WTC11 (cell line): Measurements from ENCODE around the gene TPM3. TPM values are rescaled to one million over a fixed set of nuclear protein-coding genes. Genes with fewer than 3 reads are reported as not detected.

Source experiments
- ATAC-seq: fragments of 200-7000 bp; cut with Tn5 transposase; 2 replicates; pipeline ENCODE4 v1.10.0; 2021; ENCODE audit warnings: mild to moderate bottlenecking, moderate library complexity
- CTCF ChIA-PET: fragments of 300-600 bp; sonication (Branson Sonifier 250); formaldehyde crosslinking; loops from one replicate; lab custom pipeline; 2021; ENCODE audit warnings: antibody characterized with exemption; lab: Charles Lee
- POLR2A ChIA-PET: fragments of 350-600 bp; sonication (Branson Sonifier 250); formaldehyde crosslinking; loops from one replicate; lab custom pipeline; 2021; ENCODE audit warnings: antibody characterized with exemption; lab: Charles Lee
- DNase-seq: peaks from one replicate; pipeline ENCODE4 v3.0.0; 2021; ENCODE audit warnings: low spot score
- H3K27ac Mint-ChIP-seq: 2 replicates; pipeline ENCODE4 v1.8.0; 2021; ENCODE audit warnings: mixed read lengths
- H3K27me3 Mint-ChIP-seq: 2 replicates; pipeline ENCODE4 v1.8.0; 2021; ENCODE audit warnings: low read depth, mild to moderate bottlenecking, moderate library complexity, mixed read lengths
- H3K36me3 Mint-ChIP-seq: 2 replicates; pipeline ENCODE4 v1.8.0; 2021; ENCODE audit warnings: mixed read lengths
- H3K4me1 Mint-ChIP-seq: 2 replicates; pipeline ENCODE4 v1.8.0; 2022; ENCODE audit warnings: mixed read lengths
- H3K4me3 Mint-ChIP-seq: 2 replicates; pipeline ENCODE4 v1.8.0; 2021; ENCODE audit warnings: mild to moderate bottlenecking, moderate library complexity, mixed read lengths
- H3K9me3 Mint-ChIP-seq: 2 replicates; pipeline ENCODE4 v1.8.0; 2021; ENCODE audit warnings: mixed read lengths
- CREM ChIP-seq: sonication (generic); formaldehyde crosslinking; IDR thresholded peaks from 2 replicates; pipeline ENCODE4 v1.8.1; 2022; ENCODE audit warnings: mild to moderate bottlenecking, missing genetic modification reagents, moderate library complexity
- CTCF ChIP-seq: fragments of 200-600 bp; IDR thresholded peaks from 2 replicates; pipeline ENCODE4 v1.8.0; 2022; ENCODE audit warnings: antibody characterized with exemption
- E2F1 ChIP-seq: sonication (generic); formaldehyde crosslinking; IDR thresholded peaks from 2 replicates; pipeline ENCODE4 v1.8.0; 2022; ENCODE audit warnings: mild to moderate bottlenecking, missing genetic modification reagents
- E2F4 ChIP-seq: sonication (generic); formaldehyde crosslinking; IDR thresholded peaks from 2 replicates; pipeline ENCODE4 v1.8.1; 2022; ENCODE audit warnings: low read depth, mild to moderate bottlenecking, moderate library complexity, missing genetic modification reagents, borderline replicate concordance
- MAX ChIP-seq: sonication (generic); formaldehyde crosslinking; IDR thresholded peaks from 2 replicates; pipeline ENCODE4 v1.8.0; 2022; ENCODE audit warnings: mild to moderate bottlenecking, missing genetic modification reagents
- NFYB ChIP-seq: sonication (generic); formaldehyde crosslinking; conservative IDR thresholded peaks from 2 replicates; pipeline ENCODE4 v1.8.0; 2022; ENCODE audit warnings: low read depth, missing genetic modification reagents
- NR1H2 ChIP-seq: sonication (generic); formaldehyde crosslinking; IDR thresholded peaks from 2 replicates; pipeline ENCODE4 v1.9.0; 2021; ENCODE audit warnings: mild to moderate bottlenecking, moderate library complexity, missing genetic modification reagents
- PREB ChIP-seq: sonication (generic); formaldehyde crosslinking; IDR thresholded peaks from 2 replicates; pipeline ENCODE4 v1.8.1; 2022; ENCODE audit warnings: mild to moderate bottlenecking, missing genetic modification reagents, moderate library complexity, borderline replicate concordance
- RELA ChIP-seq: sonication (generic); formaldehyde crosslinking; IDR thresholded peaks from 2 replicates; pipeline ENCODE4 v1.8.1; 2022; ENCODE audit warnings: missing genetic modification reagents, mild to moderate bottlenecking, borderline replicate concordance
- ZBTB21 ChIP-seq: sonication (generic); formaldehyde crosslinking; IDR thresholded peaks from 2 replicates; pipeline ENCODE4 v1.8.1; 2023; ENCODE audit warnings: mild to moderate bottlenecking, missing genetic modification reagents, borderline replicate concordance
- ZNF263 ChIP-seq: sonication (generic); formaldehyde crosslinking; IDR thresholded peaks from 2 replicates; pipeline ENCODE4 v1.8.1; 2022; ENCODE audit warnings: low read depth, mild to moderate bottlenecking, moderate library complexity, missing genetic modification reagents
- ZNF416 ChIP-seq: fragments of 250-450 bp; sonication (Bioruptor Pico); IDR thresholded peaks from 2 replicates; pipeline ENCODE4 v1.9.0; 2021; ENCODE audit warnings: mild to moderate bottlenecking, inconsistent platforms
- ZNF532 ChIP-seq: fragments of 250-450 bp; sonication (Bioruptor Pico); IDR thresholded peaks from 2 replicates; pipeline ENCODE4 v1.9.0; 2021; ENCODE audit warnings: mild to moderate bottlenecking, borderline replicate concordance
- total RNA-seq: library from RNA; stranded (reverse); gene quantifications from 3 replicates; pipeline ENCODE4 v1.2.3, GENCODE V29; 2021

The TPM3 gene
- total RNA-seq, 1 experiment from 2014 or later = 614 TPM

- TF ChIP-seq ZNF532 (CRISPR knock-in tag) = no peak
- TF ChIP-seq ZNF263 = no peak
- no peak for TF ChIP-seq NFYB (CRISPR knock-in tag)
- no peak for TF ChIP-seq ZNF416 (CRISPR knock-in tag)
Observed at GRCh38 chr1:154178013-154178412, 13.9 kb downstream of the TPM3 start (continued).

- ChIA-PET POLR2A (interaction anchor here (0.6 kb wide), 1 partner anchor 427 kb away, joined by 4 read pairs; no protein-coding TSS in a partner anchor), CTCF (no interaction called here)
- no peak for DNase-seq
- TF ChIP-seq RELA = no peak
- TF ChIP-seq E2F4 (CRISPR knock-in tag) = no peak
- TF ChIP-seq, all 79 proteins: peak for 0
- Mint-ChIP-seq H3K4me3 (no peak overlapping the region), H3K27me3 (no peaks in the 10 kb centered on the region), H3K9me3 (no peaks in the 10 kb centered on the region), H3K4me1 (peaks cover 35% of the 10 kb centered on the region), H3K27ac (0 out of 2 replicates have a peak overlapping the region, but pooled peaks have one; percentile 57), H3K36me3 (peaks cover 45% of the 10 kb centered on the region)
- ATAC-seq = no peak
Observed at GRCh38 chr1:154176337-154176736, 15.6 kb downstream of the TPM3 start.

- ChIA-PET CTCF (interaction anchor here (0.7 to 1.3 kb wide), 2 partner anchors 25 to 234 kb away, joined by 3 read pairs; no protein-coding TSS in a partner anchor), POLR2A (no interaction called here)
- Mint-ChIP-seq H3K27me3 (no peaks in the 10 kb centered on the region), H3K4me1 (peaks cover 20% of the 10 kb centered on the region), H3K9me3 (no peaks in the 10 kb centered on the region), H3K4me3 (no peak overlapping the region), H3K27ac (no peak overlapping the region), H3K36me3 (peaks cover 61% of the 10 kb centered on the region)
- no peak for DNase-seq
- ATAC-seq = no peak
- no peak for TF ChIP-seq NFYB (CRISPR knock-in tag)
- no peak for TF ChIP-seq NR1H2 (CRISPR knock-in tag)
- no peak for TF ChIP-seq CTCF
- TF ChIP-seq CREM (CRISPR knock-in tag) = no peak
Observed at GRCh38 chr1:154174654-154175053, 17.2 kb downstream of the TPM3 start.

GRCh38 chr1:154171880-154172279 lies 20.0 kb downstream of the TPM3 start:
- Mint-ChIP-seq H3K4me1 (no peaks in the 10 kb centered on the region), H3K9me3 (no peaks in the 10 kb centered on the region), H3K27ac (no peak overlapping the region), H3K36me3 (peaks cover 78% of the 10 kb centered on the region), H3K27me3 (no peaks in the 10 kb centered on the region), H3K4me3 (no peak overlapping the region)
- CTCF ChIA-PET = no interaction called here
- ATAC-seq = no peak
- POLR2A ChIA-PET = interaction anchor here (1.4 kb wide), 1 partner anchor 17 kb away, joined by 5 read pairs; the partner anchor contains the start of gene NUP210L
- TF ChIP-seq ZBTB21 (CRISPR knock-in tag) (no peak), MAX (CRISPR knock-in tag) (no peak), E2F1 (no peak), PREB (CRISPR knock-in tag) (no peak)
- no peak for DNase-seq
